Measurements from ENCODE around the gene MDFIC2. TPM values are rescaled to one million over a fixed set of nuclear protein-coding genes. Genes with fewer than 3 reads are reported as not detected.

Gene MDFIC2
- total RNA-seq, 1 experiment from 2014 or later = not detected

GRCh38 chr3:70310809-70311208 is 1.6 kb downstream of the MDFIC2 start:
- no peaks in the 10 kb centered on the region for H3K9me3 Mint-ChIP-seq (ENCODE audit: low read depth, unreplicated experiment)
- no peak overlapping the region for H3K27ac Mint-ChIP-seq (ENCODE audit: unreplicated experiment)
- H3K27me3 Mint-ChIP-seq (ENCODE audit: unreplicated experiment) = no peaks in the 10 kb centered on the region
- intact Hi-C loops (cut with micrococcal nuclease; ENCODE audit: unreplicated experiment) = no loop called here
- no peak for DNase-seq
- TF ChIP-seq CTCF (IDR thresholded peaks at IDR 0.05; ENCODE audit: unreplicated experiment) = no peak
- no peaks in the 10 kb centered on the region for H3K36me3 Mint-ChIP-seq (ENCODE audit: insufficient read depth, unreplicated experiment)
- no TSS peak for BruUV-seq (replicated peaks)
- CTCF ChIA-PET = no interaction called here
- no peak overlapping the region for H3K4me3 Mint-ChIP-seq (ENCODE audit: low read depth, unreplicated experiment)
- no peaks in the 10 kb centered on the region for H3K4me1 Mint-ChIP-seq (ENCODE audit: low read depth, unreplicated experiment)

GRCh38 chr3:70309591-70309990 is 2.8 kb downstream of the MDFIC2 start:
- intact Hi-C loops (cut with micrococcal nuclease; ENCODE audit: unreplicated experiment) = no loop called here
- no peak for DNase-seq
- Mint-ChIP-seq H3K27me3 (ENCODE audit: unreplicated experiment) (no peaks in the 10 kb centered on the region), H3K4me3 (ENCODE audit: low read depth, unreplicated experiment) (no peak overlapping the region), H3K4me1 (ENCODE audit: low read depth, unreplicated experiment) (no peaks in the 10 kb centered on the region), H3K9me3 (ENCODE audit: low read depth, unreplicated experiment) (peaks cover 3% of the 10 kb centered on the region), H3K27ac (ENCODE audit: unreplicated experiment) (no peak overlapping the region), H3K36me3 (ENCODE audit: insufficient read depth, unreplicated experiment) (no peaks in the 10 kb centered on the region)
- no peak for TF ChIP-seq CTCF (IDR thresholded peaks at IDR 0.05; ENCODE audit: unreplicated experiment)
- no TSS peak for BruUV-seq (replicated peaks)
- CTCF ChIA-PET = no interaction called here

- Mint-ChIP-seq H3K4me3 (ENCODE audit: low read depth, unreplicated experiment) (no peak overlapping the region), H3K4me1 (ENCODE audit: low read depth, unreplicated experiment) (no peaks in the 10 kb centered on the region), H3K36me3 (ENCODE audit: insufficient read depth, unreplicated experiment) (no peaks in the 10 kb centered on the region), H3K27me3 (ENCODE audit: unreplicated experiment) (no peaks in the 10 kb centered on the region), H3K27ac (ENCODE audit: unreplicated experiment) (no peak overlapping the region), H3K9me3 (ENCODE audit: low read depth, unreplicated experiment) (peaks cover 3% of the 10 kb centered on the region)
- CTCF ChIA-PET = no interaction called here
- no peak for TF ChIP-seq CTCF (IDR thresholded peaks at IDR 0.05; ENCODE audit: unreplicated experiment)
- no peak for DNase-seq
- intact Hi-C loops (cut with micrococcal nuclease; ENCODE audit: unreplicated experiment) = no loop called here
- no TSS peak for BruUV-seq (replicated peaks)
Measured at GRCh38 chr3:70308760-70309159, 3.7 kb downstream of the MDFIC2 start.

GRCh38 chr3:70306736-70307135 is 5.7 kb downstream of the MDFIC2 start:
- CTCF ChIA-PET = no interaction called here

More at GRCh38 chr3:70306736-70307135, 5.7 kb downstream of the MDFIC2 start:
- no peak overlapping the region for H3K27ac Mint-ChIP-seq (ENCODE audit: unreplicated experiment)
- intact Hi-C loops (cut with micrococcal nuclease; ENCODE audit: unreplicated experiment) = no loop called here
- no peak for TF ChIP-seq CTCF (IDR thresholded peaks at IDR 0.05; ENCODE audit: unreplicated experiment)
- no peaks in the 10 kb centered on the region for H3K36me3 Mint-ChIP-seq (ENCODE audit: insufficient read depth, unreplicated experiment)
- BruUV-seq (replicated peaks) = no TSS peak
- no peaks in the 10 kb centered on the region for H3K27me3 Mint-ChIP-seq (ENCODE audit: unreplicated experiment)
- no peak for DNase-seq
- H3K9me3 Mint-ChIP-seq (ENCODE audit: low read depth, unreplicated experiment) = peaks cover 3% of the 10 kb centered on the region
- H3K4me1 Mint-ChIP-seq (ENCODE audit: low read depth, unreplicated experiment) = no peaks in the 10 kb centered on the region
- H3K4me3 Mint-ChIP-seq (ENCODE audit: low read depth, unreplicated experiment) = no peak overlapping the region
